ENCODE measurements around the gene THRAP3.

THRAP3 gene

GRCh38 chr1:36303650-36304360 lies 79.6 kb downstream of the THRAP3 start:
- peak overlapping the region; percentile 36 for H3K27ac ChIP-seq
- no peak for TF ChIP-seq CTCF (conservative IDR thresholded peaks at IDR 0.05; ENCODE audit: low read depth)
- ChIA-PET CTCF (interaction anchor here (0.7 kb wide), 1 partner anchor 157 kb away, joined by 3 read pairs; no protein-coding TSS in a partner anchor), POLR2A (ENCODE audit: low non-redundant PET) (no interaction called here)
- DNase-seq (ENCODE audit: low spot score), result no peak

GRCh38 chr1:36304521-36304920 lies 80.3 kb downstream of the THRAP3 start:
- DNase-seq (ENCODE audit: low spot score), result no peak
- ChIA-PET POLR2A (ENCODE audit: low non-redundant PET) (no interaction called here), CTCF (interaction anchor here (0.7 kb wide), 2 partner anchors 120 to 158 kb away, joined by 3 read pairs; no protein-coding TSS in a partner anchor)
- peak overlapping the region; percentile 40; the same call in 1 of the 2 replicates for H3K27ac ChIP-seq
- no peak for TF ChIP-seq CTCF (conservative IDR thresholded peaks at IDR 0.05; ENCODE audit: low read depth)

- ChIA-PET CTCF (interaction anchor here (0.6 to 1.4 kb wide), 4 partner anchors 14 to 120 kb away, joined by 3 to 8 read pairs (median 4); no protein-coding TSS in a partner anchor), POLR2A (ENCODE audit: low non-redundant PET) (no interaction called here)
- DNase-seq (ENCODE audit: low spot score), result no peak
- peak overlapping the region; percentile 91 for H3K27ac ChIP-seq
- no peak for TF ChIP-seq CTCF (conservative IDR thresholded peaks at IDR 0.05; ENCODE audit: low read depth)
Observed at GRCh38 chr1:36304970-36305914, 81.0 kb downstream of the THRAP3 start.

GRCh38 chr1:36305915-36306209 lies 81.6 kb downstream of the THRAP3 start:
- ChIA-PET CTCF (interaction anchor here (0.6 to 1.4 kb wide), 3 partner anchors 13 to 119 kb away, joined by 3 to 8 read pairs (median 4); no protein-coding TSS in a partner anchor), POLR2A (ENCODE audit: low non-redundant PET) (interaction anchor here (1.1 kb wide), 1 partner anchor 21 kb away, joined by 4 read pairs; no protein-coding TSS in a partner anchor)
- H3K27ac ChIP-seq, result peak overlapping the region; percentile 91

GRCh38 chr1:36306210-36306901 lies 82.1 kb downstream of the THRAP3 start, which contains the start of gene SH3D21:
TSS of gene SH3D21 (plus strand) at chr1:36306368. CDS start at chr1:36306421, 53 bp downstream.
- peak; percentile 19; the same call in 1 of the 2 replicates for TF ChIP-seq CTCF (conservative IDR thresholded peaks at IDR 0.05; ENCODE audit: low read depth)
- H3K27ac ChIP-seq, result peak within 1 kb of the TSS; percentile 91
- POLR2A ChIA-PET (ENCODE audit: low non-redundant PET), result interaction anchor here (0.7 to 1.1 kb wide), 2 partner anchors 21 to 106 kb away, joined by 3 to 4 read pairs; no protein-coding TSS in a partner anchor
- DNase-seq (ENCODE audit: low spot score), result peak; percentile 71
- CTCF ChIA-PET, result interaction anchor here (0.6 to 1.4 kb wide), 4 partner anchors 13 to 164 kb away, joined by 3 to 8 read pairs (median 4); no protein-coding TSS in a partner anchor

More at GRCh38 chr1:36305915-36306209, 81.6 kb downstream of the THRAP3 start:
- peak; percentile 64 for DNase-seq (ENCODE audit: low spot score)
- TF ChIP-seq CTCF (conservative IDR thresholded peaks at IDR 0.05; ENCODE audit: low read depth), result no peak

All from RWPE1 (cell line).